Lower leg skin (tissue), 3 donors: ENCODE data around the gene ELOB.

Experiments
- CTCF ChIP-seq, 3 donors: fragments of 450-650 bp; IDR thresholded peaks; one replicate each; pipeline ENCODE4 v1.5.1; 2016; ENCODE audit warnings: antibody characterized with exemption in 3 of 3, mild to moderate bottlenecking in 3 of 3, moderate library complexity in 2 of 3
- POLR2A ChIP-seq, 2 donors: fragments of 450-650 bp; IDR thresholded peaks; one replicate each; pipeline ENCODE4 v1.6.1; 2016 to 2017; ENCODE audit warnings: antibody characterized with exemption in 2 of 2, mild to moderate bottlenecking in 1 of 2, moderate library complexity in 1 of 2

DNA sequence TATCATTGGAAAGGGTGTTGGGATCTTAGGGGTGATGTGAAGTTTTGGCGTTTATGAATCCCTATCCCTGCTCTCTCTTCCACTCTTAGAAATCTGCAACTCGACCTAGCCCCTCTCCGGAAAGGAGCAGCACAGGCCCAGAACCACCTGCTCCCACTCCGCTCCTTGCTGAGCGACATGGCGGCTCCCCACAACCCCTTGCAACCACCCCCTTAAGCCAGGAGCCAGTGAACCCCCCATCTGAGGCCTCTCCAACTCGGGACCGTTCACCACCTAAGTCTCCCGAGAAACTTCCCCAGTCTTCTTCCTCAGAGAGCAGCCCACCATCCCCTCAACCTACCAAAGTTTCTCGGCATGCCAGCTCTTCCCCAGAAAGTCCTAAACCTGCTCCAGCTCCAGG is 15.6 kb downstream of the ELOB start:
- TF ChIP-seq CTCF (IDR thresholded peaks at IDR 0.05) (no peak), POLR2A (IDR thresholded peaks at IDR 0.05) (no peak)
